HG02973 (cell line): ENCODE data around the gene SLC35E3.

Experiments used
- ATAC-seq: cut with Tn5 transposase; IDR thresholded peaks from one replicate; pipeline ENCODE4 v1.9.1; 2021; ENCODE audit warnings: moderate library complexity; ENCODE audit not compliant: unreplicated experiment

The SLC35E3 gene

GRCh38 chr12:68769941-68770340 is 24.0 kb downstream of the SLC35E3 start:
- no peak for ATAC-seq

DNA sequence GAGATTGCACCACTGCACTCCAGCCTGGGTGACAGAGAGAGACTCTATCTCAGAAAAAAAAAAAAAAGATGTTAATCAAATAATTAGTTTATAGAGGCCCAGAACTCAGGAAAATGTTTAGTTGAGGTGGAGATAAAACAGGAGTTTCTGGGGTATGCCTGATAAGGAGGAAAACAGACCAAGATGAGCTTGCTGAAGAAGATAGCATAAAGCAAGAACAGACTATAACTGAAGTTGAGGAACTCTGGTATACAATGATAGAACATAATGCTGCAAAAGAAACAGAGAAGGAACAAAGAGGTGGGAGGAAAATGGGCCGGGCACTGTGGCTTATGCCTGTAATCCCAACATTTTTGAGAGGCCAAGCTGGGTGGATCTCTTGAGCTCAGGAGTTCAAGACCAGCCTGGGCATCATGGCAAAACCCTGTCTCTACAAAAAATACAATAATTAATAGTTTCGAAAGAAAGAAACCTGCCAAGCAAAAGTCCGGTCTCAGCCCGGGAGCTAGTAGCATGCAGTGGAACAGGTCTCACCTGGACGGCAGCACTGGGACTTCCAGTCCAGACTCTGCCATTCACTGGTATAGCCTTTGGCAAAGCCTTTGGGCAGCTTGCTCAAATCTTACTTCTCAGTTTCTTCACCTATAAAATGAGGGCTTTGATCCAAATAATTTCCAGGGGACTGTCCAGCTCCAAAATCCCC is 25.4 kb downstream of the SLC35E3 start:
- ATAC-seq = no peak

DNA sequence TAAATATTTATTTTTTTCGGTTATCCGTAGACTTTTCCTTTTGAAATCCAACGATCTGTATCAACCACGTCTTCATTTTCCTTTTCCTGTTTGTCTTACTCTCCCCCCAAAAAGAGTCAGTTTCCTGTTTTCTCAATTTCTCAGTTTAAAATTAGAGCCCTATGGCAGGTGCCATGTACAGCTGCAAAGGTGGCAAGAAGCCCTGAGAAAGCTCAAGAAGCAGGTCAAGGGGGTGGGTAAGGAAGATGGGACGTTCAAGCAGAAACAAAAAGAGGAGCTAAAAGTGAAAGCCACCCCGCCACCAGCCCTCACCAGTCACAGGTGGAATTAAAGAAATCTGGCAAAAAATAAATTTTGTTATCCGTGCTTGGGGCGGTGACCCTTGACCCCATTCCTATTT is 26.7 kb downstream of the SLC35E3 start:
- no peak for ATAC-seq

DNA sequence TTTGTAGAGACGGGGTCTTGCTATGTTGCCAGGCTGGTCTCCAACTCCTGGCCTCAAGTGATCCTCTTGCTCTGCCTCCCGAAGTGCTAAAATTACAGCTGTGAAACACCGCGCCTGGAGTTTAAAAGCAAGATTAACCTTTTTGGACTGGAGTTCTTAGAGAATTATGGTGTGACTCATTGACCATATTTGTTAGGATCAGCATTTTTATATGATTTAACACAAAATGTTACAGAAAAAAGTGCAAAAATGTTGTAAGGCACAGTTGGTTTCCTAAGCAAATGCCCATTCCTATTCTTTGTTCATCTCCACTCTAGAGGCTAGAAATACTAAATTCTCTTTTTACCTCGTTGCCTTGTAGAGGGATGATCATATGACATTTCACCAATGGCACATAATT is 27.6 kb downstream of the SLC35E3 start:
- no peak for ATAC-seq

DNA sequence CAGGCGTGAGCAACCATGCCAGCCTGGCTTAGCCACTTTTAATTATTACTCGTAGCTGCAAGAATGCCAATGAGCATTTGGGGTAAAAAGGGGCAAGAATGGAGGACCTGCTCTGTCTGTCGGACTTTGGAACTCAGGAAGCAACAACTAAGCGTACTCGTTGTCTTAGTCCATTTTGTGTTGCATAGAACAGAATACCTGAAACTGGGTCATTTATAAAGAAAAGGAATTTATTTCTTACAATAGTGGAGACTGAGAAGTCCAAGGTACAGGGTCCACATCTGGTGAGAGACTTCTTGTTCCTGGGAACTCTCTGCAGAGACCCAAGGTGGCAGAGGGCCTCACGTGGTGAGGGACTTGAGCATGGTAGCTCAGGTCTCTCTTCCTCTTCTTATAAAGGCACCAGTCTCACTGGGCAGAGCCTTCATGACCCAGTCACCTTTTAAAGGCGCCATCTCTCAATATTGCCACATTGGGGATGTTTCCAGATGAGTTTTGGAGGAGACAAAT is 29.2 kb downstream of the SLC35E3 start:
- no peak for ATAC-seq

DNA sequence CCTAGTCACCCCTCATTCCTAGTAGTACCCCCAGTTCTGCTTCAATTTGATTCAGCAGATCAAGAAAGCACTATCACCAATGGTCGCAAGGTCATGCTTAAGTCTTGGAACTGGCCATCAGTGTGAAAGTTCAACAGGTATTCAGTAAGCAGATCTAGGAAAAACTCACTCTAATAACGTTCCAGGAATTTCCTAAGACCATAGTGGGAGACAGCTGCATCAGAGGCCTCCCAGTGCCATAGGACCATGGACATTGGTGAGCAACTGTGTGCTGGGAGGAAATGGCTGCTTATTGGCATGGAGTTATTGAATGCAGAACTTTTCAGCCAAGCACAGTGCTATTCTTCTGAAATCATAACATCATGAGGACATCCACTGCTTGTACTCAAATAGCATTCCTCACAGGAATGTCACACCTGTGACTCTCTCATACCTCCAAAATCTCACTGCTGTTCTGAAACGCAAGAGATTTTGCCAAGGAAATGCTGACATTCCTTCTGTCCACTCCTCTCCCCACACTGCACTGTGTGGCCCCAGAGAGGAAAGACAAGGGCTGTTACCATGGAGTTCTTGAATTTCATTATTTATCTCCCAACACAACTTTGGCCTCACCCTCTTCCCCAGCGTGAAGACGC is 31.1 kb downstream of the SLC35E3 start:
- ATAC-seq = no peak

GRCh38 chr12:68779280-68779679 is 33.3 kb downstream of the SLC35E3 start:
- no peak for ATAC-seq

- no peak for ATAC-seq
Measured at GRCh38 chr12:68780731-68781130, 34.8 kb downstream of the SLC35E3 start.

GRCh38 chr12:68781728-68782127 is 35.8 kb downstream of the SLC35E3 start:
- no peak for ATAC-seq

DNA sequence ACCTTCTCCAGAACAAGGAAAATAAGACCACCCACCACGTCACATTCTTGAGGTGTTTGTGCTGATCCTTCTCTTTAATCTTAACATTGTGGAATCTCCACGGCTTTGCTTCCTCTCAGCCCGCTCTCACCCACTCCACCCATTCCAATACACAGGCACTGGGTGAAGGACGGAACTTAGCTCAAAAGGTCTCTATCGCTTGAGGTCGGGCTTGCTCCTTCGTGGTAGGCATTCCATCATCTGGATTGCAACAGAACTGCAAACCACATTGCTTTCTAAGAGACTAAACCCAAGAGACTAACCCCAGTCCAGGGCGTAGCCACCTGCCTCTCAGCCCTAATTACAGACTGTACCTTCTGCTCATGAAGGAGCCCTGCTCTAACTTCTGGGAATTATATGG is 38.0 kb downstream of the SLC35E3 start:
- ATAC-seq = no peak

GRCh38 chr12:68785358-68785757 is 39.4 kb downstream of the SLC35E3 start:
- no peak for ATAC-seq

GRCh38 chr12:68785823-68786222 is 39.8 kb downstream of the SLC35E3 start:
- ATAC-seq = no peak

- no peak for ATAC-seq
Measured at GRCh38 chr12:68786929-68787328, 41.0 kb downstream of the SLC35E3 start.

DNA sequence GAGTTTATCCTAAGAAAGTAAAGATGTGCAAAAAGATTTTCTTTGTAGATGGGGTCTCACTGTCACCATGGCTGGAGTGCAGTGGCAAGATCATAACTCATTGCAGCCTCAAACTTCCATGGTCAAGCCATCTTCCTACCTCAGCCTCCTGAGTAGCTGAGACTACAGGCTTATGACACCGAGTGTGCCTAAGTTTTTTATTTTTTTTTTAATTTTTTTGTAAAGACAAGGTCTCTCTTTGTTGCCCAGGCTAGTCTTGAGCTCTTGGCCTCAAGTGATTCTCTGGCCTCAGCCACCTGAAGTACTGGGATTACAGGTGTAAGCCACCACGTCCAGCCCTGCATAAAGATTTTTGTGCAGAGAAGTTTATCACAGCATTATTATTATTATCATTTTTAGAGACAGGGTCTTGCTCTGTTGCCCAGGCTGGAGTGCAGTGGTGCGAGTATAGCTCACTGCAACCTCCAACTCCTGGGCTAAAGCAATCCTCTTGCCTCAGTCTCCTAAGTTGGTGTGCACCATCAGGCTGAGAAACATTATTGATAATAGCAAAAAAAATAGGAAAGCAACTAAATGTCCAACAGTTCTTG is 42.7 kb downstream of the SLC35E3 start:
- ATAC-seq = no peak

- no peak for ATAC-seq
Measured at GRCh38 chr12:68789144-68789878, 43.3 kb downstream of the SLC35E3 start.

- ATAC-seq = no peak
Measured at GRCh38 chr12:68790081-68790951, 44.3 kb downstream of the SLC35E3 start.

- no peak for ATAC-seq
Measured at GRCh38 chr12:68790952-68791234, 44.9 kb downstream of the SLC35E3 start.

- ATAC-seq = no peak
Measured at GRCh38 chr12:68791897-68792481, 46.0 kb downstream of the SLC35E3 start.

DNA sequence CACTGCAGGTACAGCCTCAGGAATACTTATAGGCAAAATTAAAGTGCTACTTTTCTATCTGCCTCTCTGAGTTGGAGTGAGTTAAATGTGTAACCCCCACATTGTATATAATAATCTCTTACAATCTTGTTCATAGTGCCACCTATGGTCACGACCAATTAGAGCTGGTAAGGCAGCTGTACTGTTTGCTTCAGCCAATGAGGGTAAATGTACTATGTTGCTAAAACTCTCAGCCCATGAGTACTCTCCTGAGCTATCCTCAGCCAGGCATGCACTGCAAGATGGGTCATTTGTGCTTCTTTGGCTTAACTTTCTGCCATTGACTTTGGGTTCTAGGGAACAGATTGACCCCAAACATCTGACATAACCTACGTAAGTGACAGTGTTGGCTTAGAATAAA is 47.0 kb downstream of the SLC35E3 start:
- no peak for ATAC-seq

- no peak for ATAC-seq
Measured at GRCh38 chr12:68793436-68793835, 47.5 kb downstream of the SLC35E3 start.
